Testis (tissue), 3 donors: ENCODE data around the gene NLGN1. TPM values are rescaled to one million over a fixed set of nuclear protein-coding genes. Genes with fewer than 3 reads are reported as not detected.

Experiments used
- DNase-seq: peaks from one replicate; pipeline ENCODE4 v3.0.0-alpha.2; 2019
- H3K27ac ChIP-seq, 2 donors: fragments of 200-600 bp; sonication (generic); one replicate each; pipeline ENCODE4 v1.5.1; 2019
- H3K27me3 ChIP-seq: fragments of 200-600 bp; sonication (generic); one replicate; pipeline ENCODE4 v1.5.1; 2019
- H3K36me3 ChIP-seq: fragments of 200-600 bp; sonication (generic); one replicate; pipeline ENCODE4 v1.5.1; 2017; ENCODE audit warnings: low read depth; ENCODE audit errors: missing control alignments
- H3K4me1 ChIP-seq: fragments of 200-600 bp; sonication (generic); one replicate; pipeline ENCODE4 v1.5.1; 2019
- H3K4me3 ChIP-seq, 2 donors: fragments of 200-600 bp; sonication (generic); one replicate each; pipeline ENCODE4 v1.5.1; 2017 to 2019
- H3K9me3 ChIP-seq: fragments of 200-600 bp; sonication (generic); one replicate; pipeline ENCODE4 v1.5.1; 2017
- POLR2A ChIP-seq: fragments of 450-650 bp; IDR thresholded peaks from one replicate; pipeline ENCODE4 v1.6.1; 2017; ENCODE audit warnings: antibody characterized with exemption, mild to moderate bottlenecking, moderate library complexity
- WGBS, 2 donors: methylation state at CpG; one replicate each; pipeline ENCODE4 v1.1.5; 2018; 5-methylcytosine and 5-hydroxymethylcytosine counted together
- intact Hi-C: fragments of 100-400 bp; cut with DNase I; formaldehyde crosslinking; loops from one replicate; pipeline ENCODE4 v1.15.1; 2023; ENCODE audit warnings: low total_unique reads
- polyA plus RNA-seq: library from polyadenylated mRNA; stranded (reverse); fragments of 350-450 nt; fragmentation: Illumina TruSeq; extraction: RNeasy Lipid Tissue Mini Kit (QIAGEN cat#74804); gene quantifications from one replicate; pipeline ENCODE4 v1.2.3, GENCODE V29; 2014; ENCODE audit warnings: low read depth, low replicate concordance; ENCODE audit not compliant: insufficient read depth
- total RNA-seq, 2 donors: library from RNA; depleted of rRNA; stranded (reverse); fragments of >200 nt; gene quantifications; one replicate each; pipeline ENCODE4 v1.2.3, GENCODE V29; 2016
- TF ChIP-seq, protein P1 (sequence below), 3 experiments: fragments of 450-650 bp in 2 of 3; fragments of 200-600 bp in 1 of 3; sonication (generic) in 1 of 3; IDR thresholded peaks; one replicate each; pipeline ENCODE4 v1.5.1; 2016 to 2019; ENCODE audit warnings: antibody characterized with exemption in 3 of 3, mild to moderate bottlenecking in 2 of 3, moderate library complexity in 1 of 3

Gene NLGN1
- total and polyA plus RNA-seq, 3 donors from 2014 or later, result 10.6 to 19.2 (median 15.5) TPM

DNA sequence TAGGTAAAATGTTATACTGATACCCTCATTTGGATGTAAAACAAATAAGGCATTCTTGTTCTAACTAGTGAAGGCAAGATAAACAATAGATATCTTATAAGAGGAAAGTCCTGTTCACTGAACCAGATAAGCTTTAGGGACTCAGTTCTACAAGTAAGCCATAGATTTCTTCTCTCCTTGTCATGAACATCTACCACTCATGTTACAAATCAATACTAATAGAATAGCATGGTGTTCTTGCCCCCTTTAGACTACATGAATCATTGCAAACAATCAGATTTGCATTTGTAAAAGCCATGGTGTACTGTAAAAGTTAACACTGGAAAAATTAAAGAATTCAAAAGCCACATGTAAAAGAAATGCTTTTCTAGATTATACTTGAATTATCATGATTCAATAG lies 500.1 kb downstream of the NLGN1 start:
- TF ChIP-seq, protein P1, sequence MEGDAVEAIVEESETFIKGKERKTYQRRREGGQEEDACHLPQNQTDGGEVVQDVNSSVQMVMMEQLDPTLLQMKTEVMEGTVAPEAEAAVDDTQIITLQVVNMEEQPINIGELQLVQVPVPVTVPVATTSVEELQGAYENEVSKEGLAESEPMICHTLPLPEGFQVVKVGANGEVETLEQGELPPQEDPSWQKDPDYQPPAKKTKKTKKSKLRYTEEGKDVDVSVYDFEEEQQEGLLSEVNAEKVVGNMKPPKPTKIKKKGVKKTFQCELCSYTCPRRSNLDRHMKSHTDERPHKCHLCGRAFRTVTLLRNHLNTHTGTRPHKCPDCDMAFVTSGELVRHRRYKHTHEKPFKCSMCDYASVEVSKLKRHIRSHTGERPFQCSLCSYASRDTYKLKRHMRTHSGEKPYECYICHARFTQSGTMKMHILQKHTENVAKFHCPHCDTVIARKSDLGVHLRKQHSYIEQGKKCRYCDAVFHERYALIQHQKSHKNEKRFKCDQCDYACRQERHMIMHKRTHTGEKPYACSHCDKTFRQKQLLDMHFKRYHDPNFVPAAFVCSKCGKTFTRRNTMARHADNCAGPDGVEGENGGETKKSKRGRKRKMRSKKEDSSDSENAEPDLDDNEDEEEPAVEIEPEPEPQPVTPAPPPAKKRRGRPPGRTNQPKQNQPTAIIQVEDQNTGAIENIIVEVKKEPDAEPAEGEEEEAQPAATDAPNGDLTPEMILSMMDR (IDR thresholded peaks at IDR 0.05), result no peak
- TF ChIP-seq POLR2A, result no peak
- no peak for DNase-seq
- Histone ChIP-seq H3K4me3 (no peak overlapping the region), H3K9me3 (no peaks in the 10 kb centered on the region), H3K27ac (no peak overlapping the region), H3K27me3 (no peaks in the 10 kb centered on the region), H3K36me3 (no peaks in the 10 kb centered on the region), H3K4me1 (no peaks in the 10 kb centered on the region)
- intact Hi-C loops, result no loop called here

DNA sequence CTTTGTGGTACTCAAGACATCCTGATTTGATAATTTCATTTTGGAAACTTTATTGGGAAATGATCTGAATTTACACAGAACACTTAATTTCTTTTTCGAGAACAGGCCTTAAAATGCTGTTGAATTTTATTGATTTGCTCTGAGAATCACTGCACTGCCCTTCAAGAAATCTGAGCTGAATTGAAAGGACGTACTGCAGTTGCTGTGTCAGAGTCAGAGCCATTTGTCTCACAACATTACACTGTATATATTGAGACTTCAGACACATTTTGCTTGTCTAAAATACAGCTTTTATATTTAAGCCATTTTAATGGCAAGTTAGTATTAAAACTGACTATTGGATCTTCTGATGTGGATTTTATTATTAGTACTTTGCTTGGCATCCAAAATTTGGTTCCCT lies 504.1 kb downstream of the NLGN1 start:
- no peaks in the 10 kb centered on the region for H3K27me3 ChIP-seq
- 91 to 92% methylated on average over 2 of the region's 2 CpGs for WGBS, 2 donors
- DNase-seq, result no peak
- H3K36me3 ChIP-seq, result no peaks in the 10 kb centered on the region
- H3K4me3 ChIP-seq, result no peak overlapping the region
- TF ChIP-seq, protein P1 (IDR thresholded peaks at IDR 0.05), result no peak
- TF ChIP-seq POLR2A, result no peak
- no peaks in the 10 kb centered on the region for H3K4me1 ChIP-seq
- no peak overlapping the region for H3K27ac ChIP-seq
- H3K9me3 ChIP-seq, result no peaks in the 10 kb centered on the region
- intact Hi-C loops, result no loop called here

DNA sequence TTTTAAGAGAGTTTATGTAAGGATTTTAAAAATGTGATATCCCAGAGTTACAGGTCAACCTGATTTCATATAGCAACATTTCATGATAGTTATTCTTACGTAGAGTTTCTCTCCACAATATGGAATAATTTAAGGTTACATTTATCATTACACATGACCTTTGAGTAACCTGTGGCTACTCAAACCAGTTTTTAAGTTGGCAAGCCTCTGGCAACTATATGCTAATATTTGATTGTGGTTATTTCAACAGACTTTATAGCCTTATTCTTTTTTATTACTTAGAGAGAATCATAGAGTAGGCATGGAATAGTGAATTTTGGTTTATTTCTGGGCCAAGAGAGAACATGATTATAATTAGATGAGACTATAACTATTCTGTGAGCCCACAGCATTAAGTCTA lies 504.9 kb downstream of the NLGN1 start:
- no peak for DNase-seq
- TF ChIP-seq, protein P1 (IDR thresholded peaks at IDR 0.05), result no peak
- TF ChIP-seq POLR2A, result no peak
- Histone ChIP-seq H3K4me3 (no peak overlapping the region), H3K9me3 (no peaks in the 10 kb centered on the region), H3K27ac (no peak overlapping the region), H3K27me3 (no peaks in the 10 kb centered on the region), H3K36me3 (no peaks in the 10 kb centered on the region), H3K4me1 (no peaks in the 10 kb centered on the region)
- 92 to 94% methylated on average over 1 of the region's 1 CpG for WGBS, 2 donors
- intact Hi-C loops, result no loop called here

DNA sequence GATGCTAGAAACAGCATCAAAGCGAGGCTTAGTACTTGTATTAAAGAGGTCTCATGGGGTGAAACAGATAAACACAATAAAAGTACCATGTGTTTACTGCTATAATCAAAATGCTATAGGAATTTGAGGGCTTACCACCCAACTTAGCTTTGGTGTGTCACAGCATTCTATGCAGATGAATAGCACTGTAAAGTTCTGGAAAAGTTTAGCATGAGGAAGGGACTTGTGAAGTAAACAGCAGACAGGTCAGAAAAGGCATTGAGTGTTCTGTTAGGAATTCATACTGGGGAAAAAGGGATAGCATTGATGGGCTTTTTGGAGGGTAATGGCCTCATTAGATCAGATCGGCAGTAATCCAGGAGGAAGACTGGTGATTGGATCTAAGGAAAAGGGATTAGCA lies 505.3 kb downstream of the NLGN1 start:
- WGBS, 2 donors, result 94% methylated on average over 2 of the region's 2 CpGs
- intact Hi-C loops, result no loop called here
- H3K4me3 ChIP-seq, result no peak overlapping the region
- no peaks in the 10 kb centered on the region for H3K36me3 ChIP-seq
- no peaks in the 10 kb centered on the region for H3K27me3 ChIP-seq
- no peaks in the 10 kb centered on the region for H3K9me3 ChIP-seq
- TF ChIP-seq POLR2A, result no peak
- TF ChIP-seq, protein P1 (IDR thresholded peaks at IDR 0.05), result no peak
- no peak for DNase-seq
- no peaks in the 10 kb centered on the region for H3K4me1 ChIP-seq
- no peak overlapping the region for H3K27ac ChIP-seq

DNA sequence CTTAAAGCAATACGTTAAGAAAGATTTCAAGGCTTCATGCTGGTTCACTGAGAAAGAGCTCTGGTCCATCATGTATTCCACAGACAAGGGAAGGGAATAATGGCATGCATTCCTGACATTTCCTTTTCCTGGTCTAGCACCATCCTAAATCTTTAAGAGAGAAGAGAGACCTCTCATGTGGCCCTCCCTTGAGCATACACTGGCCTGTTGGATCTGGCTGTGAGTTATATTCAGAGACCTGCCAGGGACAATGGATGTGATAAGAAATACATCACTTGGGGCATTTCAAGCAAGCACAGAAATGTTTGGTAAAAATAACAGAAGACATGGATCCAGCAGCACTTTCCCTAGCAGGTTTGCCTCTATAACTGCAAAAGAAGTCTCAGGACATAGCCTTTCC lies 507.8 kb downstream of the NLGN1 start:
- no peak for DNase-seq
- no peak overlapping the region for H3K4me3 ChIP-seq
- H3K36me3 ChIP-seq, result no peaks in the 10 kb centered on the region
- H3K27me3 ChIP-seq, result no peaks in the 10 kb centered on the region
- intact Hi-C loops, result no loop called here
- H3K9me3 ChIP-seq, result no peaks in the 10 kb centered on the region
- WGBS, 2 donors, result 71 to 89% methylated on average over 1 of the region's 1 CpG
- H3K4me1 ChIP-seq, result no peaks in the 10 kb centered on the region
- H3K27ac ChIP-seq, result no peak overlapping the region
- TF ChIP-seq, protein P1 (IDR thresholded peaks at IDR 0.05), result no peak
- TF ChIP-seq POLR2A, result no peak
